Endothelial cell (in vitro differentiated cells): ENCODE results near the gene COPS7A. TPM values are rescaled to one million over a fixed set of nuclear protein-coding genes. Genes with fewer than 3 reads are reported as not detected.

Experiments
- DNase-seq: peaks from one replicate; pipeline ENCODE4 v3.0.0; 2021; ENCODE audit warnings: low spot score
- H3K27ac Mint-ChIP-seq: one replicate; pipeline ENCODE4 v1.8.0; 2021; ENCODE audit warnings: mixed read lengths, inconsistent platforms; ENCODE audit not compliant: unreplicated experiment
- H3K27me3 Mint-ChIP-seq: one replicate; pipeline ENCODE4 v1.8.0; 2021; ENCODE audit warnings: mild to moderate bottlenecking, moderate library complexity, mixed read lengths, inconsistent platforms; ENCODE audit not compliant: unreplicated experiment
- H3K36me3 Mint-ChIP-seq: one replicate; pipeline ENCODE4 v1.8.0; 2021; ENCODE audit warnings: mild to moderate bottlenecking, low read depth, mixed read lengths, inconsistent platforms; ENCODE audit not compliant: unreplicated experiment
- H3K4me1 Mint-ChIP-seq: one replicate; pipeline ENCODE4 v1.8.0; 2021; ENCODE audit warnings: mild to moderate bottlenecking, mixed read lengths, inconsistent platforms; ENCODE audit not compliant: unreplicated experiment
- H3K4me3 Mint-ChIP-seq: one replicate; pipeline ENCODE4 v1.8.0; 2021; ENCODE audit warnings: mild to moderate bottlenecking, mixed read lengths, inconsistent platforms; ENCODE audit not compliant: unreplicated experiment
- H3K9me3 Mint-ChIP-seq: one replicate; pipeline ENCODE4 v1.8.0; 2021; ENCODE audit warnings: mixed read lengths, inconsistent platforms; ENCODE audit not compliant: unreplicated experiment
- CTCF ChIP-seq: fragments of 200-600 bp; sonication (generic); IDR thresholded peaks from one replicate; pipeline ENCODE4 v1.5.0; 2021; ENCODE audit warnings: antibody characterized with exemption; ENCODE audit not compliant: unreplicated experiment
- total RNA-seq: library from RNA; stranded (reverse); fragmentation: NEBNext Ultra II Directional; extraction: Animal tissue kit (Norgen Biotek cat#: 25700); gene quantifications from one replicate; pipeline ENCODE4 v1.2.1, GENCODE V29; 2021; ENCODE audit not compliant: unreplicated experiment

The COPS7A gene
- total RNA-seq, 1 donor from 2014 or later, result 25.1 TPM

GRCh38 chr12:6698352-6699046 is 25.3 kb upstream of the COPS7A start:
- TF ChIP-seq CTCF, result no peak
- peaks cover 29% of the 10 kb centered on the region for H3K27me3 Mint-ChIP-seq
- H3K4me3 Mint-ChIP-seq, result peak overlapping the region; percentile 77
- peaks cover 12% of the 10 kb centered on the region for H3K4me1 Mint-ChIP-seq
- H3K27ac Mint-ChIP-seq, result peak overlapping the region; percentile 9
- no peak for DNase-seq
- H3K36me3 Mint-ChIP-seq, result peaks cover 19% of the 10 kb centered on the region
- no peaks in the 10 kb centered on the region for H3K9me3 Mint-ChIP-seq

DNA sequence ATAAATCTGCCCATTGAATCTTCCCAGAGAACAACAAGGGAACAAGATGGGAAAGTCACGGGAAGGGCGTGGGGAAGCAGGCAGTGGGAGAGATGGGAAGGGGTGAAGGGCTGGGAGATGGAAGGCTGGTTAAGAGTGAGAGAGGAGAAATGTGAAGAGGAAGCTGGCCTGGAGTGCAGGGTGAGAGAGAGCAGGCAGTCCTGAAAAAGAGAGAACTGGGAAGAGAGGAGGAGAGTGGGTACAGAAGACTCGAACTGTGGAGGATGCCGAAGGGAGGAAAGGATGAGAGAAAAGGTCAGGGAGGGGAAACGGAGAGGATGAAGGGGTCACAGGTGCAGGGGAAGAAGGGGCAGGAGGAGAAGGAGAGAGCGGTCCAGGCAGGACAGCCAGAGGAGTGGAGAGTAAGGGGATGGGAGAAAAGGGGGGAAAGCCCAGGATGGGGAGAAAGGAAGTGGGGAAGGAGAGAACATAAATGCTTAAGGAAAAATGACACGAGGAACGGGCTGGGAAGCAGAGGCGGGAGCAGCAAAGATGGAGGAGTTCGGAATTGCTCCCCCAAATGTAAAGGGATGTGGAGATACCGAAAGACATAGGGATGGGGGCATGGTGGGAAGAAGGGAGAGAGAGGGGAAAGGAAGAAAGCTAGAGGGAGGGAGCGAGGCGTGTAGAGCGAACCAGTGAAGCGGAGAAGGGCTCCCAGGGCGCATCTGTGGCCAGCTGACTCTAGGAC is 24.4 kb upstream of the COPS7A start:
- H3K4me3 Mint-ChIP-seq, result peak overlapping the region; percentile 85
- H3K36me3 Mint-ChIP-seq, result peaks cover 12% of the 10 kb centered on the region
- no peaks in the 10 kb centered on the region for H3K9me3 Mint-ChIP-seq
- no peak for DNase-seq
- no peak overlapping the region for H3K27ac Mint-ChIP-seq
- no peak for TF ChIP-seq CTCF
- peaks cover 25% of the 10 kb centered on the region for H3K27me3 Mint-ChIP-seq
- H3K4me1 Mint-ChIP-seq, result peaks cover 13% of the 10 kb centered on the region

DNA sequence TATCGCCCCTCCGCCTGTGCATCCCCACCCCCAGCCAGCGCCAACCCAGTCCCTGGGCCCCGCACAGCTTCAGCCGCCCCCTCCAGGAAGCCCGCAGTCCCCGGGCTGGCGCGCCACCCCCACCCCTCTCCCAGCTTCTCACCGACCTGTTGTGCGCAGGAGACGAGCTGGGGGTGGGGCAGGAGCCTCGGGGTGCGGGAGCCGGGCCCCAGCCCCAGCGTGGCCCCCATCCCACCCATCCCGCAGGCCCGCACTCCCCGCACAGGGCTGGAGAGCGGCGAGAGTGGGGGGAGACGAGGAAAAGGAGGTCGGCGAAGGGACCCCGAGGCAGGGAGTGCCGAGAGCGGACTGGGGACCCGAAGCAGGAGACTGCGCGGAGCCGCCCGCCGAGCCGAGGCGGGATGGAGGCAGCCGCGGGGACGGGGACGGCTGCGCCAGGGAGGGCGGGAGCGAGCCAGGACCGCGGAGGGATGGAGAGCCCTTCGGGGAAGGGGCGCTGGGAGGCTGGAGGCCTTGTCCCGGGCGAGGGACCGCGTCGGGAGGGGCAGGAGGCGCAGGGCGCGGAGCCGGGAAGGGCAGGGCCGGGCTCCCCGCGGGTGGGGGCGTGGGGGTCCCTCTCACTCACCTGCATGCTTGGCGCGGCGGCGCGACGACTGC is 23.7 kb upstream of the COPS7A start:
- Mint-ChIP-seq H3K27ac (no peak overlapping the region), H3K9me3 (no peaks in the 10 kb centered on the region), H3K4me1 (peaks cover 13% of the 10 kb centered on the region), H3K36me3 (peaks cover 10% of the 10 kb centered on the region), H3K27me3 (peaks cover 26% of the 10 kb centered on the region), H3K4me3 (peak overlapping the region; percentile 85)
- TF ChIP-seq CTCF, result no peak
- peak; percentile 43 for DNase-seq

GRCh38 chr12:6700646-6701051 is 23.2 kb upstream of the COPS7A start, which contains the start of gene PIANP:
Gene PIANP, minus strand, starts transcription at chr12:6700815. Its CDS starts 2,754 bp downstream, at chr12:6698061.
- peak; percentile 57 for DNase-seq
- H3K4me1 Mint-ChIP-seq, result peaks cover 13% of the 10 kb centered on the region
- H3K9me3 Mint-ChIP-seq, result no peaks in the 10 kb centered on the region
- no peak for TF ChIP-seq CTCF
- H3K27ac Mint-ChIP-seq, result no peak within 1 kb of the TSS
- H3K36me3 Mint-ChIP-seq, result peaks cover 10% of the 10 kb centered on the region
- H3K27me3 Mint-ChIP-seq, result peaks cover 26% of the 10 kb centered on the region
- H3K4me3 Mint-ChIP-seq, result peak within 1 kb of the TSS; percentile 85
